Endothelial cell of umbilical vein (primary cell): ENCODE data around the gene SFMBT2. TPM values are rescaled to one million over a fixed set of nuclear protein-coding genes. Genes with fewer than 3 reads are reported as not detected.

ENCODE experiments used
- BruUV-seq: library from RNA; stranded (reverse); fragments of 400-500 nt; replicated peaks from 2 replicates; lab custom pipeline; 2021; lab: Mats Ljungman, UMichigan
- CTCF ChIA-PET: fragments of 300-600, 350-600 bp; sonication (Branson Sonifier 250); formaldehyde crosslinking; loops from one replicate; lab custom pipeline; 2021; ENCODE audit warnings: antibody characterized with exemption, inconsistent platforms; lab: Charles Lee
- POLR2A ChIA-PET: fragments of 300-600, 350-600 bp; sonication (Branson Sonifier 250); formaldehyde crosslinking; loops from one replicate; lab custom pipeline; 2021; ENCODE audit warnings: antibody characterized with exemption, inconsistent platforms; lab: Charles Lee
- DNase-seq: peaks from one replicate; pipeline ENCODE4 v3.0.0-alpha.2; 2011; ENCODE audit warnings: low read depth, low spot score
- FAIRE-seq: peaks from 2 replicates; lab custom pipeline; 2011; peaks lifted over from hg19 to GRCh38; lab: Jason Lieb, UNC
- H2AFZ ChIP-seq: 2 replicates; pipeline ENCODE4 v1.6.0; 2012; ENCODE audit warnings: low read depth, low read length, control low read depth, inconsistent platforms
- H3K27ac ChIP-seq: 2 replicates; pipeline ENCODE4 v1.5.1; 2011; ENCODE audit warnings: low read depth, mild to moderate bottlenecking, control low read depth, low read length, moderate library complexity; ENCODE audit not compliant: insufficient read depth
- H3K27me3 ChIP-seq, 2 experiments: 2 replicates each; pipeline versions ENCODE4 v1.6.0 to v1.6.1; 2011; ENCODE audit warnings: low read length in 2 of 2, mixed read lengths in 1 of 2; ENCODE audit not compliant: control insufficient read depth in 2 of 2, insufficient read depth in 2 of 2
- H3K36me3 ChIP-seq, 2 experiments: 2 replicates in 1 of 2; 3 replicates in 1 of 2; pipeline ENCODE4 v1.5.1; 2011; ENCODE audit warnings: low read length in 2 of 2, mild to moderate bottlenecking in 1 of 2, moderate library complexity in 1 of 2; ENCODE audit not compliant: control insufficient read depth in 2 of 2, insufficient read depth in 2 of 2; ENCODE audit errors: extremely low read depth in 1 of 2
- H3K4me1 ChIP-seq: 3 replicates; pipeline ENCODE4 v1.5.1; 2011; ENCODE audit warnings: mild to moderate bottlenecking, low read length; ENCODE audit not compliant: control insufficient read depth, insufficient read depth; ENCODE audit errors: extremely low read depth
- H3K4me2 ChIP-seq: 2 replicates; pipeline ENCODE4 v1.6.1; 2011; ENCODE audit warnings: low read length, control low read depth, mixed read lengths; ENCODE audit not compliant: insufficient read depth
- H3K4me3 ChIP-seq, 3 experiments: fragments of 200-600 bp in 1 of 3; sonication (generic), shearing (Covaris generic) in 1 of 3; replicated peaks in 1 of 3; 2 replicates each; pipeline ENCODE4 v1.5.1; 2011 to 2016; ENCODE audit warnings: control low read depth in 3 of 3, low read length in 3 of 3, mild to moderate bottlenecking in 2 of 3, inconsistent platforms in 1 of 3, low read depth in 1 of 3, moderate library complexity in 1 of 3; ENCODE audit not compliant: insufficient read depth in 1 of 3
- H3K79me2 ChIP-seq: 2 replicates; pipeline ENCODE4 v1.6.0; 2012; ENCODE audit warnings: low read length, inconsistent platforms; ENCODE audit not compliant: control insufficient read depth, insufficient read depth
- H3K9ac ChIP-seq: replicated peaks from 2 replicates; pipeline ENCODE3; 2011; ENCODE audit warnings: low read length, control low read depth; ENCODE audit not compliant: insufficient read depth; ENCODE audit errors: extremely low read depth
- H3K9me1 ChIP-seq: replicated peaks from 3 replicates; pipeline ENCODE4 v1.6.0; 2011; ENCODE audit warnings: mild to moderate bottlenecking, low read length; ENCODE audit not compliant: control insufficient read depth, insufficient read depth; ENCODE audit errors: extremely low read depth
- H3K9me3 ChIP-seq: replicated peaks from 2 replicates; pipeline ENCODE4 v1.5.1; 2012; ENCODE audit warnings: low read length, inconsistent platforms; ENCODE audit not compliant: control insufficient read depth, insufficient read depth
- H4K20me1 ChIP-seq: replicated peaks from 2 replicates; pipeline ENCODE3; 2011; ENCODE audit warnings: mild to moderate bottlenecking, low read length; ENCODE audit not compliant: control insufficient read depth, insufficient read depth; ENCODE audit errors: extremely low read depth
- EZH2 ChIP-seq: IDR thresholded peaks from 2 replicates; pipeline ENCODE4 v1.6.1; 2012; ENCODE audit warnings: borderline replicate concordance, low read depth, mild to moderate bottlenecking, moderate library complexity, low read length, inconsistent platforms; ENCODE audit not compliant: severe bottlenecking
- FOS ChIP-seq: IDR thresholded peaks from 2 replicates; pipeline ENCODE4 v1.6.1; 2011; ENCODE audit warnings: mild to moderate bottlenecking, low read length, moderate library complexity, borderline replicate concordance; ENCODE audit not compliant: insufficient read depth
- GATA2 ChIP-seq: IDR thresholded peaks from 2 replicates; pipeline ENCODE4 v1.7.0; 2011; ENCODE audit warnings: low read depth, mild to moderate bottlenecking, moderate library complexity, mixed read lengths, low read length; ENCODE audit not compliant: insufficient read length, insufficient read depth
- JUN ChIP-seq: IDR thresholded peaks from 2 replicates; pipeline ENCODE4 v1.6.1; 2011; ENCODE audit warnings: borderline replicate concordance, low read depth; ENCODE audit not compliant: insufficient read length, insufficient read depth
- MYC ChIP-seq: IDR thresholded peaks from one replicate; pipeline ENCODE4 v1.6.1; 2011; ENCODE audit warnings: mild to moderate bottlenecking, low read depth, low read length
- POLR2A ChIP-seq: IDR thresholded peaks from 2 replicates; pipeline ENCODE4 v1.6.1; 2012; ENCODE audit warnings: low read depth, mild to moderate bottlenecking, control low read depth, low read length
- POLR2AphosphoS5 ChIP-seq: IDR thresholded peaks from 2 replicates; pipeline ENCODE4 v1.6.1; 2012; ENCODE audit warnings: low read depth, mild to moderate bottlenecking, control low read depth, low read length, moderate library complexity; ENCODE audit not compliant: insufficient read depth
- dilution Hi-C: fragments of 300-500 bp; cut with MboI; formaldehyde crosslinking; loops from one replicate; pipeline ENCODE4 v1.15.0; 2019; ENCODE audit warnings: low sequenced_read_pairs; ENCODE audit not compliant: extremely low pct_ligation_motif_present
- intact Hi-C: fragments of 100-400 bp; cut with micrococcal nuclease; formaldehyde crosslinking; loops from one replicate; pipeline ENCODE4 v1.10.0; 2022
- polyA plus RNA-seq, 4 experiments: library from polyadenylated mRNA; depleted of rRNA in 3 of 4; stranded (reverse) in 3 of 4; unstranded in 1 of 4; fragments of >200 nt; gene quantifications; 2 replicates each; pipeline versions ENCODE4 v1.2.1 to v1.2.3, GENCODE V29; 2011 to 2012; ENCODE audit warnings: missing spikeins in 1 of 4
- total RNA-seq: library from RNA; stranded (reverse); gene quantifications from 2 replicates; pipeline ENCODE4 v1.2.3, GENCODE V29; 2021
- TF ChIP-seq, protein P1 (sequence below), 2 donors: IDR thresholded peaks; 1 replicate in 1 of 2; 2 replicates in 1 of 2; pipeline ENCODE4 v1.5.1; 2011; ENCODE audit warnings: low read length in 2 of 2, mild to moderate bottlenecking in 2 of 2, moderate library complexity in 2 of 2, control low read depth in 1 of 2, inconsistent platforms in 1 of 2, low read depth in 1 of 2; ENCODE audit not compliant: insufficient read depth in 1 of 2; ENCODE audit errors: extremely low read depth in 1 of 2
- TF ChIP-seq, protein P2 (sequence below): IDR thresholded peaks from 2 replicates; pipeline ENCODE4 v1.6.1; 2011; ENCODE audit not compliant: insufficient read depth, insufficient read length

SFMBT2 gene
- total and polyA plus RNA-seq, 2 donors (not counting 3 experiments of a cell fraction or from before 2014, with no cell fraction given), result 0.14 to 0.64 TPM

GRCh38 chr10:7401156-7401555, 9.7 kb downstream of the SFMBT2 start:
- no peak for TF ChIP-seq POLR2AphosphoS5
- TF ChIP-seq JUN, result no peak
- Histone ChIP-seq H3K27ac (no peak overlapping the region), H2AFZ (no peak overlapping the region), H3K9me3 (no peaks in the 10 kb centered on the region), H3K36me3 (no peaks in the 10 kb centered on the region), H3K79me2 (no peaks in the 10 kb centered on the region), H3K27me3 (peaks cover 0 to 3% of the 10 kb centered on the region in 2 experiments), H3K4me3 (no peak overlapping the region), H3K4me1 (no peaks in the 10 kb centered on the region), H3K9me1 (no peaks in the 10 kb centered on the region), H3K9ac (no peak overlapping the region), H3K4me2 (no peak overlapping the region), H4K20me1 (no peaks in the 10 kb centered on the region)
- no TSS peak for BruUV-seq
- dilution Hi-C loops, result no loop called here
- DNase-seq (no peak), FAIRE-seq (no peak)
- CTCF ChIA-PET, result no interaction called here
- POLR2A ChIA-PET, result no interaction called here
- intact Hi-C loops, result no loop called here

- ChIA-PET POLR2A (interaction anchor here (0.6 kb wide), 1 partner anchor 854 kb away, joined by 3 read pairs; no protein-coding TSS in a partner anchor), CTCF (no interaction called here)
- Histone ChIP-seq H3K27ac (no peak overlapping the region), H3K9me3 (no peaks in the 10 kb centered on the region), H3K36me3 (no peaks in the 10 kb centered on the region), H3K4me2 (no peak overlapping the region), H3K9me1 (no peaks in the 10 kb centered on the region), H3K4me1 (no peaks in the 10 kb centered on the region), H2AFZ (no peak overlapping the region), H3K27me3 (no peaks in the 10 kb centered on the region), H4K20me1 (no peaks in the 10 kb centered on the region), H3K9ac (no peak overlapping the region), H3K4me3 (no peak overlapping the region), H3K79me2 (no peaks in the 10 kb centered on the region)
- intact Hi-C loops (no loop called here), dilution Hi-C loops (no loop called here)
- FAIRE-seq (no peak), DNase-seq (no peak)
- BruUV-seq, result no TSS peak
- TF ChIP-seq GATA2, result no peak
- no peak for TF ChIP-seq POLR2AphosphoS5
- TF ChIP-seq, protein P1, sequence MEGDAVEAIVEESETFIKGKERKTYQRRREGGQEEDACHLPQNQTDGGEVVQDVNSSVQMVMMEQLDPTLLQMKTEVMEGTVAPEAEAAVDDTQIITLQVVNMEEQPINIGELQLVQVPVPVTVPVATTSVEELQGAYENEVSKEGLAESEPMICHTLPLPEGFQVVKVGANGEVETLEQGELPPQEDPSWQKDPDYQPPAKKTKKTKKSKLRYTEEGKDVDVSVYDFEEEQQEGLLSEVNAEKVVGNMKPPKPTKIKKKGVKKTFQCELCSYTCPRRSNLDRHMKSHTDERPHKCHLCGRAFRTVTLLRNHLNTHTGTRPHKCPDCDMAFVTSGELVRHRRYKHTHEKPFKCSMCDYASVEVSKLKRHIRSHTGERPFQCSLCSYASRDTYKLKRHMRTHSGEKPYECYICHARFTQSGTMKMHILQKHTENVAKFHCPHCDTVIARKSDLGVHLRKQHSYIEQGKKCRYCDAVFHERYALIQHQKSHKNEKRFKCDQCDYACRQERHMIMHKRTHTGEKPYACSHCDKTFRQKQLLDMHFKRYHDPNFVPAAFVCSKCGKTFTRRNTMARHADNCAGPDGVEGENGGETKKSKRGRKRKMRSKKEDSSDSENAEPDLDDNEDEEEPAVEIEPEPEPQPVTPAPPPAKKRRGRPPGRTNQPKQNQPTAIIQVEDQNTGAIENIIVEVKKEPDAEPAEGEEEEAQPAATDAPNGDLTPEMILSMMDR (IDR thresholded peaks at IDR 0.05; ENCODE audit: extremely low read depth in 1 of 2, insufficient read depth in 1 of 2, low read depth in 1 of 2, low read length in 2 of 2), result no peak
- TF ChIP-seq POLR2A, result no peak
- no peak for TF ChIP-seq JUN
- TF ChIP-seq, protein P2, sequence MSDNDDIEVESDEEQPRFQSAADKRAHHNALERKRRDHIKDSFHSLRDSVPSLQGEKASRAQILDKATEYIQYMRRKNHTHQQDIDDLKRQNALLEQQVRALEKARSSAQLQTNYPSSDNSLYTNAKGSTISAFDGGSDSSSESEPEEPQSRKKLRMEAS, result no peak
- TF ChIP-seq MYC, result no peak
- TF ChIP-seq FOS, result no peak
- no peak for TF ChIP-seq EZH2
Measured at GRCh38 chr10:7400068-7400715, 10.6 kb downstream of the SFMBT2 start.
